ENCODE measurements around the gene SMYD3.
A peak's percentile ranks its signal among the peaks of the same experiment; 100 is the strongest.

The SMYD3 gene

DNA sequence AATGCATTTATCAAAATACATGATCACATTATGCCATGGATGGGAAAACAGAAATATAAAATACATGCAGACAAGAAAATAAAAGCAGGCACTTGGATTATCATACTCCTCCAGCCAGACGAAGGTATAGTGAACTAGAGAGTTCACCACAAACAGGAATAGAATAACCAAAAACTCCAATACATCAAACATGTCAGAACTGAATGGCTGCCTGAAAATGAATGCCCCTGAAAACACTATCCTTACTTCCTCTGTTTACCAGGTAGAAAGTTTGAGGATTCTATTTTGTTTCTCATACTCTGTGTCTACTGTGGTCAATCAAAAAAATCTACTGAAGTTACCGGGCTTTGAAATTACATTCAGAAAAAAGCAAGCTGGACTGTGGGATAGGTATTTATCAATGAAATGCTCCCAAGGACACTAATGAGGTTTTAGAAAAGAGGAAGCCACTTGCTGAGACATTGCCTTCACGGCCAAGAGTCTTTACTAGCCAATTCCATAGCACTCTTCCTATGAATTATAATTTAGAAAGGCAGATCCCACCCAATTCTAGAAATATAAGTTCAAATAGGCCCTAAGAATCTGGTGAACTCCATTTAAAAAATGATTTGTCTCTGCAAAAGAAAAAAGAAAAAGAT, 197.7 kb downstream of the SMYD3 start:
- no peak for DNase-seq

DNA sequence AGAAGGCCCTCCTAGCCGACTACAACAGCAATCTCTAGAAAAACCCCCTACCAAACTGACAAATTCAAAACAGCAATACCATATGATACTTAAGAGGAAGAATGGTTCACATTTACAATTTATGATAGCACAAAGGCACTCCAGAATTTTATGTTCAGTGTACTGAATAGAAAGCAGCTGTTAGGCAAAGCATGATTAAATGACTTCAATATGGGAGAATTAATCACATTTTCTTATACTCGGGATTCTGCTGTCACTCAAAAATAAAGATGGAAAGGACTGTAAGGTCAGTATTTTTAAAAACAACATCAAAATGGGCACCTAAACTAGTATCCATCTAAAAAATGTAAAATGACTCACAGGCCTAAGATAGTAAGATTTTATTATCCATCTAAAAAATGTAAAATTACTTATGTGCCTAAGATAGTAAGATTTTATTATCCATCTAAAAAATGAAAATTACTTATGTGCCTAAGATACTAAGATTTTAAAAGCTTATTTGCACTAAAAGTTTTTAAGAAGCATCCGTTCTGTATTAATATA, 198.5 kb downstream of the SMYD3 start:
- DNase-seq, result no peak

DNA sequence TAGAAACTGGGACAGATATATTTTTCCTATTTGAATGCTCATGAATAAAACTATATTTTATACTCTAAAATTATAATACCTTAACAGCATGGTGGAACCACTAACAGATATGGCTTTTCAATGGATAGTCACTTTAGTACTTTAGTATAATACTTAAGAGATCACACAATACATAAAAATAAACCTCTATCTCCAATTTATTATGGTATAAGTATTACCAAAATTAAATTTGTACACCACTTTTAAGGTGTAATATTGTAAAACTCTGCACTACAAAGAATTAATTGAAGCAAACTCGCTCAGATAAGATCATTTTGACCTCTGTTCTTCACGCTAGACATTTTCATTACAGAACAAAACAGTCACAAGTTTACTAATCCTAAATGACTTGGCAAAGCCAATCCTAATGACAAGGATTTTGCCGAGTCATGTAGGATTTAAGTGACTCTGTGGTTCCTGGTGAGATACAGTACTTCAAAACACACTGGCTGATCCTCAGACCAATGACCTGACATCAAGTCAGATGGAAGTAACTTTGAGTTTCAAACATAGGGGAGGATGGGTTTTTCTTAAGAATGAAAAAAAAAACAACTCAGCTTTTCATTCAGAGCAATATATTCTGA, 200.6 kb downstream of the SMYD3 start:
- DNase-seq, result no peak

DNA sequence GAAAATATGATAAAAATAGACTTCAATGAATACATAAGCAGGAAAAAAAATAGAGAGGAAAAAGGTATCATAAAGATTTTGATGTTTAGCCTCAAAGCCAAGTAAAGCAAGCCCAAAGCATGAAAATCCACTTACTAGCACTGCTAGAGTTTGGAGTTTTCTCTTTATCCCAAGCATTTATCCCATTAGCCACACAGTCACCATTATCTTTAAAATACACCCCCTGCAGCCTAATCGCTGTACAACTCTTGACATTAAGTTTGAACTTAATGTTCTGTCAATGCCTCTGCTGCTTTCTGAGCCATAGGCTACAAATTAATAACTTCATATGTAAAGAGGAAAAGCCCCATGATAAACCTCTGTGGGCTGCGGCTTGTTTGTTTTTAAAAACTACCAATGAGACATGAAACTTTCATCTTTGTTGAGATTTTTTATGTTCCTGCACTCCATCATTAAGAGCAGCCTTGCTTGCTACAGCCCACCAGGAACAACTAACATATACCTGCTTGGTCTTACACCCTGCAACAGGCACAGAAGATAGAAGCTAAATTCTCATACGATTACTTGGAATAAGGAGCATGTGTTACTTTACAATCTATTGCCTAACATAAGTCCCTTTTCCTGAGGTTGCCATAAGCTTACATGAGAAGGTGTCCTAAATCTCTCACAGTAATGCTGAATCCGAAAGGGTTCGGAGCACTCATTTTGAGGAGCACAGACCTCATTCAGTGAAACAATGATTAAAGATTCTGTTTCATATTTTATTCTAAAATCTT, 202.4 kb downstream of the SMYD3 start:
- no peak for DNase-seq

DNA sequence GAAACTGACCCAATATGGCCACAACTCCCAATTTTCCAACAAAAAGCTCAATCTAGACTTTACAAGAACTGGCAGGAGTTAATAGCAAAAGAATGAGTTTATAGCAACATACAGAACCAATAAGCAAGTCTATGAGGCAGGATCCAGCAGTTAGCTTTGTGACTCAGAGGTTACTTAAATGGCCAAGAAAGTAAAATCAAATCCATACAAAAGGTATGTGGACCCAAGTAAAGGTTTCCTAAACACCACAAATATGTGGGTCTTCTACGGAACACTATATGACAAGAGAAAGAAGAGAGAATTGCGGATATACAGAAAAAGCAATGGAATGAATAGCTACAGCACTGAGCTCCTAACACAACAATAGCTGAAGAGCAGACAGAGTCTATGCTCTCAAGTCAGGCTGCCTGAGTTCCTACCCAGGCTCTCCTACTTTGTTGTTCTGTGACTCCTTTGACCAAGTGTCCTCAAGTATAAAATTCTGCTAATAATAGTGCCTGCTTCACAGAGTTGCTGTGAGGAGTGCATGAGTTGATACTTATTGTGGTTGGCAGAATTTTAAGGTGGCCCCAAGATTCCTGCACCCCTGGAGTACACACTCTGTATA, 204.3 kb downstream of the SMYD3 start:
- DNase-seq, result no peak

DNA sequence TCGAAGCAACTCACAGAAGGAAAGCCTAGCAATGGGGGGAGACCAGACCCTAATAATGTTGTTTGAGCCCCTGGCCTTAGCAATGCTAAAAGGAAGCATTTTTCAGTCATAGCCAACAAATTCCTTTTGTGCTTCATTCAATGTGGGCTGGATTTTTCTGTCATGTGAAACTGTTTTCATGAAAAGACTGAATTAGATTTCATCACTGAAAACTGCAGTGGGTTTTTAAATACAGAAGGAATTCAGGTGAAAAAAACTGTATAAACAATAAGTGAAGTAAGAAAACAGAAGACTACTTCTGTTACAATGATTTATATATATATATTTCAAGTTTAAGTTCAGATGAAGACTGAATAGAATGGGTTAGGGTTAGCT, 204.8 kb downstream of the SMYD3 start:
- no peak for DNase-seq

DNA sequence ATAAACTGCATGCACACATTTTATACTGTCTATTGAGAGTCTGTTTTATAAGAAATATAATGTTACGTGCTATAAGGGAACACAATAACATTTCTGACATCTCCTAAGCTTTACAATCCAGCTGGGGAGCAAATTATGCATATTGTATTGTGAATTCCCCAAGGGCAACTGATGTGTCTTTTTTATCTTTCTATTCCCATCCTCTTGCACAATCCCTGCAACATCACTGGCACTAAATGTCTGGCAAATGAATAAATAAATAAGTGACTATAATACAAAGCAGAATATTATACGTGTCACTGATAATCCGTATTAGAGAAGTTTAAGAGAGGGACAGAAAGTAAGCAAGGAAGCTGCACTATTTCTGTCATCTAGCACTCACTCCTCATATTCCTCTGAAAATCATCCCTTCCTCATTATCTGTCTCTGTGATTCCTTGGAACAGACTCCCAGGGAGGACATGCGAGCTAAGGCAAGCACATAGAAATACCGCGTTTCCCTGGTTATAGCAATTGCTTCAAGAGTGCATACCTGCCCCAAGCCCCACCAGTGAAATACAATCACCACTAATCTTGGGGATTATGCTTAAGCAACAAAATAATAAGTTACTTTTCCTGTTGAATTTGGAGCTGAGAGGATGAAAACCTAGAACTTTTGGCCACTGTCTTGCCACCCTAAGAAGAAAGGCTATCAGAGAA, 205.4 kb downstream of the SMYD3 start:
- DNase-seq, result no peak

DNA sequence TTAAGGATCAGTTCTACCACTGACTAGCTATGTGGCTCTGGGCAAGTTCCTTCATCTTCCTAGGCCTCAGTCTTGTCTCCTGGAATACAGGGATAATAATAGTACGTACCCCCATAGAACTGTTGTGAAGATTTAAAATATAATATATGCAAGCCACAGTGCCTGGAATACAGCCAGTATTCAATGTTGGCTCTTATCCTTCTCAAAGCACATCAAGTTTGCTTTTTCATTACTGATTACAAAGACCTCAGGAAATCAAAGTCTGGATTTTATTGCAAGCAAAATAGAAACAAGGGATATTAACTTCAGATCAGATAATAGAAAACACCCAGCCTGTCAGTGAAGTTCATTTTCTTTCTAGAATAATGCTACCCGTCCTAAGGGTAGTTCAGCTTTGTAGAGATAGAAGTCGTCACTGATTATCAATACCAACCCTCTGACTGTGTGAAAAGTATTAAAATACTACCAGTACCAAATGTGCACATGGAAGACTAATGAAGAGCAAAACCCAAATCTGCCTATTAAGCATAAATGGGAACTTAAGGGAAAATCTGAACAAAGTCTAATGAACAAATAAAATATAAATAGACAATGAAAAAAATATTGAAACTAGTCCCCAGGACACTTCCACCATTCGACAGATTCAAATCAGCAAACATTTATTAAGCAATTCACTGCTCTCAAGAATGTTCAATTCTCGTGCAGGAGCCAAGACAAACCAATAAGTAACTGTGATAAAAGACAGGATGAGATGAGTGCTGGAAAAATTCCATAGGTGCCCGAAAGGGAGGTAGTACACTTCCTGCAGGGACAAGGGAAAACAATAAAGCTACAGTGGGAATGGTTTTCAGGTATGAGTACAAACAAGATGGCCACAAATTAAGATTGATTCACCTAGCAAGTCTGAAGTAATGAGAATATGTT, 206.2 kb downstream of the SMYD3 start:
- DNase-seq, result no peak

DNA sequence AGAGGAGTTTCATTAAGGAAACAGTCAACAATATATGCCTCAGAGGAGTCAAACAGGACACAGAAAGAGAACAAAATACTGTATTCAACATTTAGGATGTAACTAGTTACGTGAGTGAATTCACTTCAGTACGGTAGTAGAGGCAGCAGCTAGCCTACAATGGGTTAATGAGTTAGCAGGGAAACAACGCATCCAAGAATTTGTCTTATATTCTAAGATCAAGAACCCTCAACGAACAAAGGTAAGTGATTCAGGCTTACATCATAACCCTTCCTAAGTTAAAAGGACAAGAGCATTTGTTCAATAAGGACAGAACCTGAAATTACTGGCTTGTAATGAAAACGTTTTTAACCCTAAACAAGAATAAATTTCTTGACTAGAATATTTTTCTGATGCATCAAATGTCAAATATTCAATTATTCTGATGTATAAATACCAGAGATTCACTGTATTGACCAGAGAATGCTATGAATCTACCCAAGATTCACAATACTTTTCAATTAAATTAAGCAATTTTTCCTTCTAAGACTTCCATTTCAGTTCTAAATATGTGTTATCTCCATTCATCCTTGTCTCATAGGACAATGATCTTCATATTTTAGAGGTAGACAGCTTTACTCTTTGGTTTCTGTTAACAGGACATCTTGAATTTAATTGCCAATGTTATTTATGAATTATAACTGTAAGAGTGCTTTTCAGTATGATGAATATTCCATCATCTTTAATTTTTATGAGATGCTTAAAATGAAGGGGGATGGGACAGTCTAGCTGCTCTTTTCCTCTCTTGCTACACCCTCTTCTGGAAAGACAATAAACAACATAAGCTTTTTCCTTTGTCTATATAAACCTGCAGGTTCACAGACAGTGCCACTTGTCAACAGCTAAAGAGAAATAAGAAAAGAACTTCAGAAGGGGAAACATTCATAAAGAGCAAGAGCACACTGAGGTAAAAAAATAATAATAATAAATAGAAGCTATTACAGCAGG, 209.5 kb downstream of the SMYD3 start:
- DNase-seq, result no peak

DNA sequence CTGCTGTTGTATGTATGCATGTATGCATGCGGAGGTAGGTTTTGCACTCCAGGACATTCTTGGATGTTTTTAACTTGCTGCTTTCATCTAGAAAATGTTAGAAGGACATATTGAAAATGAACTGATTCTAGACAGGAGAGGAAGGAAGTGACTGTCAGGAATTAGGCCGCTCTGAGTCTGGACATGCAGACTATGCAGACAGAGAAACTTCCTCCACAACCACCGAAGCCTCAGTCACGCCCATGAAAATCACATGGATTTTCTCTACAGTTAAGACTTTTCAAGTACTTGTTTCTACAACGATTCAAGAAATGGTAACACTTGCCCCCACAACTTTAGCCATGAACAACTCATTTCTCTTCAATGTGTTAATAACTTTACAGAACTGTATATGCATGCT, 211.1 kb downstream of the SMYD3 start:
- no peak for DNase-seq

DNA sequence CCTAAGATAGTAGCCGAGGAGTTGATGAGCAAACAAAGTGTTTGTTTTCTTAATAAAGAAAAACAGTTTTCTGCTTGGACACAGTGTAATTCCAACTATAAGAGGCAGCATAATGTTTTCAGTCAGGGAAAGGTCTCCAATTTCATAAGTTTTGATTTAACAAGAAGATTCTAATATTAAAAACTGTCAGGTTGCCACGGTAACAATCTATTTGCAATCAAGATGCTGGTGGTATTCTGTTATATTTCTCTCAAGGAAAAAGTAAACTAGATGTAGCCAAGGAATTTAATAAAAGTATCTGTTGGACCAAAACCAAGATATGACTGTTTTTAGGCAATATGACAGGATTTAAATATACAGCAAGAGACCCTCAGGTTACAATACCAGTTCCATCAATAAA, 211.7 kb downstream of the SMYD3 start:
- no peak for DNase-seq

DNA sequence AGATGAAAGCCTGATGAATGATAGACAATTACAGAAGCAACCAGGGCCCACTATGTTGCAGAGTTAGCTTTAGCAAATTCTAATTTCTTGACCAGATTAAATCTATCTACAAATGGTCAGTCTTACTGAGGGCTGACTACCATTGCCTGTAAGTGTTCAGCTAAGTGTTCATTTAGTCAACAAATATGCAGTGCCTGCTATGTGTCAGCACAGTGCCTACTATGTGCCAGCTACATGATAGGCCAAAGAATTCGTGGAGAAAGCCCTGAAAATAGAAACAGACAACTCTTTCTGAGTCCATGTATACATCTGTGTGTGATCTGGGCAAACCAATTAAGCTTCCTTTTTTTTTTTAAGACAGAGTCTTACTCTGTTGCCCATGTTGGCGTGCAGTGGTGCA, 212.8 kb downstream of the SMYD3 start:
- no peak for DNase-seq

DNA sequence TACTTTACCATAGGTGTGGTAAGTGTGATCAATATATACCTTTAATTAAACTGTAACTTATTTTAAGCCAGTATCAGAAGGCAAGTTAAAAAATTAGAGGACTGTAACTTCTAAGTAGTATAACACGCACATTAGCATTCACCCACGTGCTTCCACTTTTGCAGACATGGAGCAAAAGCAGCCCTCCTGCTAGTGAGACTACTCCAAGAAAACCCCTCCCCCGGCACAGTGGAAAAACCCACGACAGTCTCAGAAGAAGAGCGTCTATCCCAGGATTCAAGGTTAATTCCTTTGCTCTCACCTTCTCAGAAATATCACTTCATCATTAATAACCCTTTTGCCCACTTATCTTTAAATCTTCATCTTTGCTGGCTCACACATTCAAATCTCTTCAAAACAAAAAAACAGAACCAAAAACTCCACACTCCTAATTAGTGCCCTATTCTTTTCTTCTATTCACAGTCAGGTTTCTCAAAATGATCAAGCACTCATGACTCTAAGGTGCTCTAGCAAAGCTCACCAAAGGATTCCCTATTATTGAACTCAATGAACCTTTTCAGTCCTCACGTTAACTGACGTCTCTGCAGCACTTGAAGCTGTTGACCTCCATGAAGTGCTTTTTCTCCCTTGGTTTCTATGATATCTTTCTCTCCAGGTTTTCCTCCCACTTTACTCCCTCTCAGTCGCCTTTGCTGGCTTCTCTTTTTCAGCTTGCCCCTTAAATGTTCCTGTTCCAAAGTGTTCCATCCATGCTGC, 213.5 kb downstream of the SMYD3 start:
- DNase-seq, result no peak

DNA sequence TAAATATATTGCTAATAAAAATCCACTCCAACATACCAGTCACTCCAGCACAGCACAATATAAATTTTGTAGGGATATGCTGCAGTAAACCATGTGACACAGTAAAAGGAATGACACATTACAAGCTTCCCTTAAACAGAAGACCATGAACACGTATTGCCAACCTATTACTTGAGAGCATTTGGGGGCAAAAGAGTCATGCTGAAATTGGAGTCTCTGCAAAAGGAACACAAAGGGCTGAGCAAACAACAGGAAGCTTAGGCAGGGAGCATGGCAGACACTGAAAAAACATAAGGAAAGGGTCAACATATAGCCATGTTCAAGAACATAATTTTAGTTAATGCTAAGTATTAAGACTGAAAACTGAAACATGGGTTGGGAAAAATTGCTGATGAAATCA, 214.5 kb downstream of the SMYD3 start:
- DNase-seq, result no peak

DNA sequence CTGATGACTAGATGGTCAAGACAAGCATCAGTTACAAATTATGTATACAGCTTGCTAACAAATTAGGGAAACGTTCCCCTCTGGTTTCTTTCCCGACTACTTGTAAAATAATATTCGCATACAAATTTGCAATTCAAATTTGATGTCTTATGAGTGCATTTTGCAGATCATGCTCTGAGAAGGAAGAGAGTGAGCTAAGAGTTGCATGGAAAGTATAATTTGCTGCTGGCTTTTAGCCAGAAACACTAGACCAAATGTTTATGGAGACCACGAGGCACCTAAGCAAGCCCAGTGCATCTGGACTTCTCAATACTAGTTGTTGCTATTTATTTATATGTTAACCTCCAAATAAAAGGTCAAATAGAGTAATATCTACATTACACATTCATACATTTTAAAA, 216.0 kb downstream of the SMYD3 start:
- no peak for DNase-seq

DNA sequence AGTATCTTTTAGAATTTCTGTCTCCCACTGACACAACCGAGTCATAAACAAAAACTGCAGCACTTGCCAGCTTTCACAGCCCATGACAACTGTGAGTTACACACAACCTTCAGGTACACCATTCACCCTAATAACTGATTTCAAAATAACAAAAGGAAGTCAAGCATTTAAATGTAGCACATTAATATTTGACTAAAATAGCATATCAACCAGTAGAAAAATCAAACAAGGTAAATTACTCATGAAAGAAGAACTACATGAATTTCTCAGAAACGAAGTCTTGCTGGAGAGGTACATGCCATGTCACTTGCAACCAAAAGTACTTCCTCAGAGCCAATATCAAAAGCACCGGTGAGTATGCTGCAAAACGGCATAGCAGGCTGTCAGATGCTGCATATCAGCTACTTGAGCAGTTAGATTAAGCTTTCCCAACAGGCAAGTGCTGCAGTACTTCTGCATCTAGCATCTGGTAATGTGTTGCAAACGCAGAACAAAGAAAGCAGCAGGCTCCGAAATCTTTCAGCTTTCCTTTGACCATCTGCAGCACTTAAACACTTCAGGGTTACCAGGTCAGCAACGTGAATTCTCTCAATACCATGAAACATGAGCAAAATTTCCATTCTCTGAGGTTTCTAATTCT, 223.2 kb downstream of the SMYD3 start:
- DNase-seq, result peak in 1 of 51 donors; percentile 19

DNA sequence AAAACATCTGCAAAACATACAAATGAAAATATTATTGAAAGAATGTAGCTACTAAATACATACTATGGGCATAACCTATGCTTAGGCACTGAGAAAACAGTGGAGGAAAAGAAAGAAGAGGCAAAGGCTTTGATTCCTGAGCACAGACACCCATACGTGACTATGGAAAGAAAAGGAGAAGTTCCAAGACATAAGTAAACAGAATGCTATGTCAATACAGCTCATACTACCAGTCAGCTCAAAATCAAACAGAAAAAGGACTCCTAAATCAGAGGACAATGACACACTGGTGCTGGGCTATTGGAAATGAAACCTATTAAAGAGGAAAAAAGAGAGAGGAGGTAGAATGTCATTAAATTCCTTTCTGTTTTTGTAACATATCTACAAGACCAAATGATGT, 225.4 kb downstream of the SMYD3 start:
- DNase-seq, result no peak

DNA sequence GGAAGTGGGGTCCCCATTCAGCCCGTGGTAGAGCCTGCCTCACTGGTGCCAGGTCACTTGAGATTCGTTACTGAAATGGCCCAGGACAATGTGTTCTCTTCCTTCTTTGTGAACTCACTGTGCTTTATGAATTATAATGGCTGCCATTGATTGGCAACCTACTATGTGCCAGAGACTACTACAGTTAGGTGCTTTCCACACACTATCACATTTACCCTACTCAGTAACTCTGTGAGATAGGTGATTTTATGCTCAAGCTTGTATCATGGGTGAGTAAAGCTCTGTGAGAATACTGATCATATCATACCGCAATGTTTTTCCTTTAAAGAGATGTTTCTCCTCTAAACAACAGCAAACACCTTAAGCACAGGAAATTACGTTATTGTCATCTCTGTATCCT, 225.9 kb downstream of the SMYD3 start:
- DNase-seq, result no peak

All from hypothalamus (tissue), 51 donors.